ENCODE data around the gene CCDC183. TPM values are rescaled to one million over a fixed set of nuclear protein-coding genes. Genes with fewer than 3 reads are reported as not detected.
"Not testable (repeated sequence)": the region's sequence is repeated elsewhere in the genome, so short reads cannot be mapped to it uniquely, and the experiment has no call there.

The CCDC183 gene
- total RNA-seq, 5 donors from 2014 or later (not counting 1 experiment from before 2014, with no cell fraction given) = 1.9 to 2.9 (median 2.3) TPM

DNA sequence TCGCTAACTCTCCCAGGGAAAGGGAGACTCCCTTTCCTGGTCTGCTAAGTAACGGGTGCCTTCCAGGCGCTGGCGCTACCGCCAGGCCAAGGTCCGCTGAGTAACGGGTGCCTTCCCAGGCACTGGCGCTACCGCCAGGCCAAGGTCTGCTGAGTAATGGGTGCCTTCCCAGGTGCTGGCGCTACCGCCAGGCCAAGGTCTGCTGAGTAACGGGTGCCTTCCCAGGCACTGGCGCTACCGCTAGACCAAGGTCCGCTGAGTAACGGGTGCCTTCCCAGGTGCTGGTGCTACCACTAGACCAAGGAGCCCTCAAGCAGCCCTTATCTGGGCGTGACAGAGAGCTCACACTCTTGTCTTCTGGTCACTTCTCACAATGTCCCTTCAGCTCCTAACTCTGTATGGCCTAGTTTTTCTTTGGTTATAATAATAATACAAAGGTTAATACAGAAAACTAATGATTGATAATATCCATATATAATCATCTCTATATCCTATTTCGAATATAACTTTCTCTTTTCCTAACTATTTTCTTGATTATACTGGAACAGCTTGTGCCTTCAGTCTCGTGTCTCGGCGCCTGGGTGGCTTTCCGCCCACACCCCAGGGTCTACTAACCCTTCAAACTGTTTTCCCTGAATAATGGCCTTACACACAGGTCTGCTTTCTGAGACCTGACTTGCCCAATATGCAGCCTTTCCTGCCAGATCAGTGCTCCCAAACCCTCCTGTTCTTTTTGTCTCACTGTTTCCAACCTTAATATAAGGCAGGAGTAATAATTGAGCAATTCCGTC lies 10.4 kb upstream of the CCDC183 start:
- H3K27ac Mint-ChIP-seq; H3K27me3 Mint-ChIP-seq; H3K36me3 Mint-ChIP-seq; H3K27ac ChIP-seq (ENCODE audit: low read length); H3K9me3 ChIP-seq; DNase-seq; H3K4me3 ChIP-seq (ENCODE audit: control insufficient read depth in 1 of 2, extremely low read depth in 1 of 2, low read length in 1 of 2); H3K27me3 ChIP-seq (replicated peaks in 1 of 2; ENCODE audit: control insufficient read depth in 2 of 2, extremely low read depth in 1 of 2, insufficient read depth in 2 of 2, low read length in 1 of 2); POLR2A ChIA-PET; H3K36me3 ChIP-seq (ENCODE audit: control insufficient read depth in 2 of 2, extremely low read depth in 1 of 2, insufficient read depth in 1 of 2, low read length in 1 of 2); ATAC-seq (replicated peaks in 1 of 4); H3K4me3 Mint-ChIP-seq; H3K9me3 Mint-ChIP-seq: not testable (repeated sequence)
- H3K4me1 ChIP-seq (ENCODE audit: control insufficient read depth in 1 of 2, extremely low read depth in 1 of 2, insufficient read depth in 2 of 2, low read length in 2 of 2) = peaks cover 5 to 15% of the 10 kb centered on the region in 2 experiments
- WGBS (ENCODE audit: insufficient coverage) = 89% methylated on average over 14 of the region's 23 CpGs
- peaks cover 6 to 16% (median 9%) of the 10 kb centered on the region in 3 donors for H3K4me1 Mint-ChIP-seq
- CTCF ChIA-PET = interaction anchor here in 1 of 2 donors (1.1 to 1.9 kb wide), 2 partner anchors 8 to 249 kb away, joined by 3 to 5 read pairs; no protein-coding TSS in a partner anchor

DNA sequence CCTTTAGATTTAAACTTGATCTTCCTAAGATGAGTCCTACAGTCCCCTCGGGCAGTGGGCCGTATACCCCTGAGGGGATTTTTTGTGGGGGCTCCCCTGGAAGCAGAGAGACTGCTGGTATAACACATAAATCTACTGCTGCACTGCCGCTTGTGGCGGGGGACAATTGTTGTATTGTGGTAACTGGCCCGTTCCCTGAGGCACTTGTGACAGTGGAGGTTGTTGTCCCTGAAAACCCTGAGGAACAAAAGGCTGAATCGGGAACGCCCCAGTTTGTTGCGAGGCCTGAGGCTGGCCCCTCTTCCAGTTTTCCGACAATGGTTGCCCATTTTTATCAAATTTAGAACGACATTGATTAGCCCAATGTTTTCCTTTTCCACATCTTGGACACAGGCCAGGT lies 9.7 kb upstream of the CCDC183 start:
- WGBS (ENCODE audit: insufficient coverage) = 88% methylated on average over 7 of the region's 10 CpGs
- Histone ChIP-seq H3K9me3 (no peaks in the 10 kb centered on the region), H3K4me1 (ENCODE audit: control insufficient read depth in 1 of 2, extremely low read depth in 1 of 2, insufficient read depth in 2 of 2, low read length in 2 of 2) (peaks cover 5 to 20% of the 10 kb centered on the region in 2 experiments), H3K36me3 (ENCODE audit: control insufficient read depth in 2 of 2, extremely low read depth in 1 of 2, insufficient read depth in 1 of 2, low read length in 1 of 2) (no peaks in the 10 kb centered on the region), H3K4me3 (ENCODE audit: control insufficient read depth in 1 of 2, extremely low read depth in 1 of 2, low read length in 1 of 2) (no peak overlapping the region), H3K27ac (ENCODE audit: low read length) (no peak overlapping the region), H3K27me3 (replicated peaks in 1 of 2; ENCODE audit: control insufficient read depth in 2 of 2, extremely low read depth in 1 of 2, insufficient read depth in 2 of 2, low read length in 1 of 2) (peaks cover 0 to 4% of the 10 kb centered on the region in 2 experiments)
- Mint-ChIP-seq H3K27ac (no peak overlapping the region), H3K9me3 (no peaks in the 10 kb centered on the region), H3K27me3 (peaks cover 0 to 3% of the 10 kb centered on the region in 2 donors), H3K4me3 (no peak overlapping the region), H3K4me1 (peaks cover 6 to 16% (median 9%) of the 10 kb centered on the region in 3 donors), H3K36me3 (no peaks in the 10 kb centered on the region)
- ChIA-PET POLR2A (no interaction called here), CTCF (interaction anchor here in 1 of 2 donors (1.1 to 1.9 kb wide), 2 partner anchors 9 to 249 kb away, joined by 3 to 5 read pairs; no protein-coding TSS in a partner anchor)
- no peak for ATAC-seq (replicated peaks in 1 of 4)
- no peak for DNase-seq

DNA sequence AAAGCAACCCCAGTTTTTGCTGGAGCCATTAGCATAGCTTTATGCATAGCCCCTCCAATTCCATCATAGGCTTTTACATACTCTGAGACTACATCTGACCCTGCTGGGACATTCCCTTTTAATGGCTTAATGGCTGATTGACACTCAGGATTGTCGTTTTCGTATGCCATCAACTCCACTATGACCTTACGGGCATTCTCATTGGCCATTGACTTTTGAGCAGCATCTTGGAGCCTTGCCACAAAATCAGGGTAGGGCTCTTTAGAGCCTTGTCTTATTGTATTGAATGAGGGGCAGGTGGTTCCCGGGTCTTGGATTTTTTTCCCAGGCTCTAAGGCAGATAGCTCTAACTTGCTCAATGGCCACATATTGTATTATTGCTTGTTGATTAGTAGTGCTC lies 9.2 kb upstream of the CCDC183 start:
- H3K27ac Mint-ChIP-seq; H3K36me3 ChIP-seq (ENCODE audit: control insufficient read depth in 2 of 2, extremely low read depth in 1 of 2, insufficient read depth in 1 of 2, low read length in 1 of 2); H3K4me3 ChIP-seq (ENCODE audit: control insufficient read depth in 1 of 2, extremely low read depth in 1 of 2, low read length in 1 of 2); H3K27ac ChIP-seq (ENCODE audit: low read length); H3K27me3 Mint-ChIP-seq; H3K9me3 Mint-ChIP-seq; DNase-seq; H3K27me3 ChIP-seq (replicated peaks in 1 of 2; ENCODE audit: control insufficient read depth in 2 of 2, extremely low read depth in 1 of 2, insufficient read depth in 2 of 2, low read length in 1 of 2); ATAC-seq (replicated peaks in 1 of 4); H3K9me3 ChIP-seq; H3K36me3 Mint-ChIP-seq; H3K4me3 Mint-ChIP-seq; POLR2A ChIA-PET: not testable (repeated sequence)
- WGBS (ENCODE audit: insufficient coverage) = no CpG with 5 or more reads among the region's 4 CpGs
- H3K4me1 ChIP-seq (ENCODE audit: control insufficient read depth in 1 of 2, extremely low read depth in 1 of 2, insufficient read depth in 2 of 2, low read length in 2 of 2) = peaks cover 7 to 25% of the 10 kb centered on the region in 2 experiments
- H3K4me1 Mint-ChIP-seq = peaks cover 8 to 18% (median 11%) of the 10 kb centered on the region in 3 donors
- CTCF ChIA-PET = interaction anchor here in 1 of 2 donors (1.1 to 1.9 kb wide), 2 partner anchors 9 to 248 kb away, joined by 3 to 5 read pairs; no protein-coding TSS in a partner anchor

DNA sequence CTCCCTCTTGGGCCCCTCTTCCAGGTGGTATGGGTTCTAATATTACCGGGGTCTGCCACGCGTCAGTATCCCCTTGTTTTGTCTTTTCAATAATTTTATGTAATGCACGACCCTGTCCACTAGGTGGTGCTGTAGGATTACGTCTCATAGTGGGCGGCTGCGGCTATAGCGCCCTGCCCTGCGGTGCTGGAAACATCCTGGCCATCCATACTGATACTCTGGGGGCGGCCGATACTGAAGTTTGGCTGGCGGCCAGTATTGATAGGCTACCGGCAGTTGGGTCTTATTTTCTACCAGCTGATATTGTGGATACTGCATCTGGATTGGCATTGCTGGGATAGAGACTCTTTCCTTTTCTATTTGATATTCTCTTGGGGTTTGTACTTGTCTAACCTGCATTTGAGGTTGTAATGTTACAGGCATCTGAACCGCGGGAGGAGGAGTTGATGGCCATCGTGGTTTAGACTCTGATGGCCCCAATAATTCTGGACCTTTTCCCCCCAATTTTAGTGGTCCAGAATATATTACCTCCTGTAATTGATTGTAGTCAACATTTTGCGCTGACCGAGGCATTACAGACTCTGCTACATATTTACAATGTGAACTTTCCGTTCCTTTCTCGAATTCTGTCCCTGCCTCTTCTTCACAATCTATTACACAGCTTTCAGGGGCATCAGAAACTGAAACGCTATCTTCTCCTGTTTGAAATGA lies 8.3 kb upstream of the CCDC183 start:
- no peak overlapping the region for H3K4me3 ChIP-seq (ENCODE audit: control insufficient read depth in 1 of 2, extremely low read depth in 1 of 2, low read length in 1 of 2)
- peak in 31 of 35 experiments; percentile 34 to 88 (median 54) for DNase-seq
- H3K9me3 Mint-ChIP-seq = no peaks in the 10 kb centered on the region
- 16% methylated on average over 9 of the region's 21 CpGs for WGBS (ENCODE audit: insufficient coverage)
- H3K36me3 ChIP-seq (ENCODE audit: control insufficient read depth in 2 of 2, extremely low read depth in 1 of 2, insufficient read depth in 1 of 2, low read length in 1 of 2) = peaks cover 0 to under 1% of the 10 kb centered on the region in 2 donors
- ATAC-seq (replicated peaks in 1 of 4) = no peak
- H3K27ac ChIP-seq (ENCODE audit: low read length) = no peak overlapping the region
- peak overlapping the region in 1 of 2 donors; percentile 25 for H3K27ac Mint-ChIP-seq
- H3K4me3 Mint-ChIP-seq = no peak overlapping the region
- peaks cover 12 to 25% (median 17%) of the 10 kb centered on the region in 3 donors for H3K4me1 Mint-ChIP-seq
- peaks cover 0 to 3% of the 10 kb centered on the region in 2 donors for H3K27me3 Mint-ChIP-seq
- no peaks in the 10 kb centered on the region for H3K36me3 Mint-ChIP-seq
- ChIA-PET CTCF (interaction anchor here in 1 of 2 donors (0.6 to 1.1 kb wide), 3 partner anchors 178 to 309 kb away, joined by 3 to 9 read pairs (median 7); no protein-coding TSS in a partner anchor), POLR2A (interaction anchor here in 1 of 2 donors (0.6 kb wide), 1 partner anchor 247 kb away, joined by 3 read pairs; no protein-coding TSS in a partner anchor)
- H3K27me3 ChIP-seq (replicated peaks in 1 of 2; ENCODE audit: control insufficient read depth in 2 of 2, extremely low read depth in 1 of 2, insufficient read depth in 2 of 2, low read length in 1 of 2) = peaks cover 0 to 4% of the 10 kb centered on the region in 2 experiments
- H3K4me1 ChIP-seq (ENCODE audit: control insufficient read depth in 1 of 2, extremely low read depth in 1 of 2, insufficient read depth in 2 of 2, low read length in 2 of 2) = peaks cover 7 to 34% of the 10 kb centered on the region in 2 experiments
- no peaks in the 10 kb centered on the region for H3K9me3 ChIP-seq

DNA sequence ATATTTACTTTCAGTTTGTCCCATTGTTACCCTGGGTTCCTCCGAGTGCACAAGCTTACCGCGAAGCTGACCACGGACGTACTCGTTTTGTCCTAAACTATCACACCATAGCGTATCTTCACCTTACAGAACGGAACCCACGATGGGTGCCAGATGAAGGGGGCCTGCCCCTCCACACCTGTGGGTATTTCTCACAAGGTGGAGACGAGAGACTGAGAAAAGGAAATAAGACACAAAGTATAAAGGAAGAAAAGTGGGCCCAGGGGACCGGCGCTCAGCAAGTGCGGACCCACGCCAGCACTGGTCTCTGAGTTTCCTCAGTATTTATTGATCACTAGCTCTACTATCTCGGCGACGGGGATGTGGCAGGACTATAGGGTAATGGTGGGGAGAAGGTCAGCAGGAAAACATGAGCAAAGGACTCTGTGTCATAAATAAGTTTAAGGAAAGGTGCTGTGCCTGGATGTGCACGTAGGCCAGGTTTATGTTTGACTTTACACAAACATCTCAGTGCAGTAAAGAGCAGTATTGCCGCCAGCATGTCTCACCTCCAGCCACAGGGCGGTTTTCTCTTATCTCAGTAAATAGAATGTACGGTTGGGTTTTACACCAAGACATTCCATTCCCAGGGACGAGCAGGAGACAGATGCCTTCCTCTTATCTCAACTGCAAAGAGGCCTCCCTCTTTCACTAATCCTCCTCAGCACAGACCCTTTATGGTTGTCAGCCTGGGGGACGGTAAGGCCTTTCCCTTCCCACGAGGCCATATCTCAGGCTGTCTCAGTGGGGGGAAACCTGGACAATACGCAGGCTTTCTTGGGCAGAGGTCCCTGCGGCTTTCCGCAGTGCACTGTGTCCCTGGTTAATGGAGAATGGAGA lies 7.3 kb upstream of the CCDC183 start:
- ATAC-seq (replicated peaks in 1 of 4); H3K9me3 ChIP-seq; POLR2A ChIA-PET; H3K27ac ChIP-seq (ENCODE audit: low read length); H3K27me3 Mint-ChIP-seq; H3K27me3 ChIP-seq (replicated peaks in 1 of 2; ENCODE audit: control insufficient read depth in 2 of 2, extremely low read depth in 1 of 2, insufficient read depth in 2 of 2, low read length in 1 of 2); H3K9me3 Mint-ChIP-seq; H3K36me3 ChIP-seq (ENCODE audit: control insufficient read depth in 2 of 2, extremely low read depth in 1 of 2, insufficient read depth in 1 of 2, low read length in 1 of 2); H3K4me3 Mint-ChIP-seq; H3K4me3 ChIP-seq (ENCODE audit: control insufficient read depth in 1 of 2, extremely low read depth in 1 of 2, low read length in 1 of 2); H3K36me3 Mint-ChIP-seq: not testable (repeated sequence)
- peak in 1 of 35 experiments; percentile 0 for DNase-seq
- CTCF ChIA-PET = interaction anchor here in 1 of 2 donors (0.7 to 1.1 kb wide), 3 partner anchors 55 to 246 kb away, joined by 3 to 4 read pairs (median 3); no protein-coding TSS in a partner anchor
- peaks cover 7 to 36% of the 10 kb centered on the region in 2 experiments for H3K4me1 ChIP-seq (ENCODE audit: control insufficient read depth in 1 of 2, extremely low read depth in 1 of 2, insufficient read depth in 2 of 2, low read length in 2 of 2)
- H3K4me1 Mint-ChIP-seq = peaks cover 12 to 28% (median 20%) of the 10 kb centered on the region in 3 donors
- H3K27ac Mint-ChIP-seq = peak overlapping the region in 1 of 2 donors; percentile 24
- 71% methylated on average over 4 of the region's 27 CpGs for WGBS (ENCODE audit: insufficient coverage)

All from T-cell (primary cell).